Activated T-cell treated with anti-CD3 and anti-CD28 coated beads, Interleukin-2, amount 50 U/mL, for 4 hours (primary cell): ENCODE measurements around the gene DDB1. TPM values are rescaled to one million over a fixed set of nuclear protein-coding genes. Genes with fewer than 3 reads are reported as not detected.

Experiments used
- ATAC-seq, 2 donors: fragments of 200-7000 bp; cut with Tn5 transposase; one replicate each; pipeline ENCODE4 v1.10.0; 2021
- DNase-seq: peaks from one replicate; pipeline ENCODE4 v3.0.0-alpha.2; 2020
- H3K27me3 Mint-ChIP-seq: one replicate; pipeline ENCODE4 v1.8.0; 2021; ENCODE audit warnings: low read depth, mixed read lengths
- H3K36me3 Mint-ChIP-seq: one replicate; pipeline ENCODE4 v1.8.0; 2022; ENCODE audit warnings: mixed read lengths; ENCODE audit not compliant: insufficient read depth
- H3K4me1 Mint-ChIP-seq: one replicate; pipeline ENCODE4 v1.8.0; 2021; ENCODE audit warnings: low read depth, mixed read lengths
- H3K4me3 Mint-ChIP-seq: one replicate; pipeline ENCODE4 v1.8.0; 2021; ENCODE audit warnings: mild to moderate bottlenecking, moderate library complexity, mixed read lengths
- H3K9me3 Mint-ChIP-seq: one replicate; pipeline ENCODE4 v1.8.0; 2021; ENCODE audit warnings: mixed read lengths
- total RNA-seq, 3 donors: library from RNA; stranded (reverse); gene quantifications; one replicate each; pipeline ENCODE4 v1.2.1, GENCODE V29; 2021

DDB1 gene
- total RNA-seq, 3 donors from 2014 or later = 313 to 358 (median 327) TPM

GRCh38 chr11:61361741-61362541 lies 29.0 kb upstream of the DDB1 start, which contains the start of the genes CYB561A3 and TMEM138:
Gene CYB561A3 (minus strand): TSS chr11:61361882. CDS start chr11:61356713, 5,169 bp downstream.
Gene TMEM138 (plus strand): TSS chr11:61362374. CDS start chr11:61364391, 2,017 bp downstream.
- H3K27me3 Mint-ChIP-seq = no peaks in the 10 kb centered on the region
- H3K4me1 Mint-ChIP-seq = peaks cover 36% of the 10 kb centered on the region
- H3K4me3 Mint-ChIP-seq = peak within 1 kb of the TSS; percentile 100
- ATAC-seq (peak; percentile 96 to 97), DNase-seq (peak; percentile 81)
- H3K36me3 Mint-ChIP-seq = peaks cover 8% of the 10 kb centered on the region
- H3K9me3 Mint-ChIP-seq = no peaks in the 10 kb centered on the region

- H3K4me3 Mint-ChIP-seq = peak overlapping the region; percentile 100
- DNase-seq = no peak
Observed at GRCh38 chr11:61361237-61361740, 28.4 kb upstream of the DDB1 start.

GRCh38 chr11:61359516-61359915 lies 26.6 kb upstream of the DDB1 start:
- DNase-seq (no peak), ATAC-seq (no peak)
- Mint-ChIP-seq H3K9me3 (no peaks in the 10 kb centered on the region), H3K27me3 (no peaks in the 10 kb centered on the region), H3K36me3 (peaks cover 8% of the 10 kb centered on the region), H3K4me1 (peaks cover 42% of the 10 kb centered on the region), H3K4me3 (peak overlapping the region; percentile 100)

More at GRCh38 chr11:61361237-61361740, 28.4 kb upstream of the DDB1 start:
- Mint-ChIP-seq H3K4me1 (peaks cover 41% of the 10 kb centered on the region), H3K9me3 (no peaks in the 10 kb centered on the region), H3K27me3 (no peaks in the 10 kb centered on the region), H3K36me3 (peaks cover 10% of the 10 kb centered on the region)
- ATAC-seq = peak; percentile 0 to 1

- no peak for DNase-seq
- peaks cover 39% of the 10 kb centered on the region for H3K4me1 Mint-ChIP-seq
- H3K4me3 Mint-ChIP-seq = no peak overlapping the region
- ATAC-seq = no peak
- peaks cover 6% of the 10 kb centered on the region for H3K36me3 Mint-ChIP-seq
- no peaks in the 10 kb centered on the region for H3K27me3 Mint-ChIP-seq
- no peaks in the 10 kb centered on the region for H3K9me3 Mint-ChIP-seq
Observed at GRCh38 chr11:61358566-61358965, 25.7 kb upstream of the DDB1 start.

- Mint-ChIP-seq H3K36me3 (peaks cover 12% of the 10 kb centered on the region), H3K27me3 (no peaks in the 10 kb centered on the region), H3K4me1 (peaks cover 35% of the 10 kb centered on the region), H3K9me3 (no peaks in the 10 kb centered on the region), H3K4me3 (no peak overlapping the region)
- ATAC-seq (no peak), DNase-seq (no peak)
Observed at GRCh38 chr11:61357894-61358239, 25.0 kb upstream of the DDB1 start.

- Mint-ChIP-seq H3K4me3 (no peak overlapping the region), H3K27me3 (no peaks in the 10 kb centered on the region), H3K9me3 (no peaks in the 10 kb centered on the region), H3K36me3 (peaks cover 13% of the 10 kb centered on the region), H3K4me1 (peaks cover 31% of the 10 kb centered on the region)
- DNase-seq (no peak), ATAC-seq (no peak)
Observed at GRCh38 chr11:61357233-61357893, 24.5 kb upstream of the DDB1 start.

GRCh38 chr11:61356706-61357105 lies 23.8 kb upstream of the DDB1 start:
- DNase-seq (no peak), ATAC-seq (no peak)
- H3K36me3 Mint-ChIP-seq = peaks cover 15% of the 10 kb centered on the region
- H3K9me3 Mint-ChIP-seq = no peaks in the 10 kb centered on the region
- no peaks in the 10 kb centered on the region for H3K27me3 Mint-ChIP-seq
- no peak overlapping the region for H3K4me3 Mint-ChIP-seq
- peaks cover 31% of the 10 kb centered on the region for H3K4me1 Mint-ChIP-seq

GRCh38 chr11:61354208-61354607 lies 21.3 kb upstream of the DDB1 start:
- no peaks in the 10 kb centered on the region for H3K27me3 Mint-ChIP-seq
- ATAC-seq (no peak), DNase-seq (no peak)
- H3K4me3 Mint-ChIP-seq = no peak overlapping the region
- no peaks in the 10 kb centered on the region for H3K9me3 Mint-ChIP-seq
- peaks cover 23% of the 10 kb centered on the region for H3K36me3 Mint-ChIP-seq
- H3K4me1 Mint-ChIP-seq = peaks cover 16% of the 10 kb centered on the region

- Mint-ChIP-seq H3K4me3 (no peak overlapping the region), H3K9me3 (no peaks in the 10 kb centered on the region), H3K4me1 (peaks cover 14% of the 10 kb centered on the region), H3K36me3 (peaks cover 26% of the 10 kb centered on the region), H3K27me3 (no peaks in the 10 kb centered on the region)
- no peak for DNase-seq
- ATAC-seq = no peak
Observed at GRCh38 chr11:61353131-61354067, 20.5 kb upstream of the DDB1 start.

GRCh38 chr11:61352038-61352437 lies 19.1 kb upstream of the DDB1 start:
- DNase-seq (no peak), ATAC-seq (no peak)
- Mint-ChIP-seq H3K9me3 (no peaks in the 10 kb centered on the region), H3K4me1 (peaks cover 10% of the 10 kb centered on the region), H3K36me3 (peaks cover 26% of the 10 kb centered on the region), H3K4me3 (no peak overlapping the region), H3K27me3 (no peaks in the 10 kb centered on the region)

GRCh38 chr11:61350803-61351202 lies 17.9 kb upstream of the DDB1 start:
- H3K4me3 Mint-ChIP-seq = no peak overlapping the region
- no peak for DNase-seq
- H3K36me3 Mint-ChIP-seq = peaks cover 24% of the 10 kb centered on the region
- no peak for ATAC-seq
- H3K4me1 Mint-ChIP-seq = peaks cover 4% of the 10 kb centered on the region
- H3K9me3 Mint-ChIP-seq = no peaks in the 10 kb centered on the region
- H3K27me3 Mint-ChIP-seq = no peaks in the 10 kb centered on the region

- no peaks in the 10 kb centered on the region for H3K27me3 Mint-ChIP-seq
- H3K9me3 Mint-ChIP-seq = no peaks in the 10 kb centered on the region
- DNase-seq (no peak), ATAC-seq (no peak)
- H3K4me3 Mint-ChIP-seq = no peak overlapping the region
- peaks cover 24% of the 10 kb centered on the region for H3K36me3 Mint-ChIP-seq
- peaks cover 4% of the 10 kb centered on the region for H3K4me1 Mint-ChIP-seq
Observed at GRCh38 chr11:61350336-61350735, 17.4 kb upstream of the DDB1 start.

- H3K4me1 Mint-ChIP-seq = peaks cover 4% of the 10 kb centered on the region
- peaks cover 24% of the 10 kb centered on the region for H3K36me3 Mint-ChIP-seq
- ATAC-seq (no peak), DNase-seq (no peak)
- H3K4me3 Mint-ChIP-seq = no peak overlapping the region
- H3K9me3 Mint-ChIP-seq = no peaks in the 10 kb centered on the region
- no peaks in the 10 kb centered on the region for H3K27me3 Mint-ChIP-seq
Observed at GRCh38 chr11:61349916-61350315, 17.0 kb upstream of the DDB1 start.

- no peak overlapping the region for H3K4me3 Mint-ChIP-seq
- peaks cover 4% of the 10 kb centered on the region for H3K4me1 Mint-ChIP-seq
- H3K27me3 Mint-ChIP-seq = no peaks in the 10 kb centered on the region
- DNase-seq (no peak), ATAC-seq (no peak)
- peaks cover 24% of the 10 kb centered on the region for H3K36me3 Mint-ChIP-seq
- H3K9me3 Mint-ChIP-seq = no peaks in the 10 kb centered on the region
Observed at GRCh38 chr11:61349189-61349751, 16.4 kb upstream of the DDB1 start.
